ENCODE data around the gene P2RY12.

Gene P2RY12

DNA sequence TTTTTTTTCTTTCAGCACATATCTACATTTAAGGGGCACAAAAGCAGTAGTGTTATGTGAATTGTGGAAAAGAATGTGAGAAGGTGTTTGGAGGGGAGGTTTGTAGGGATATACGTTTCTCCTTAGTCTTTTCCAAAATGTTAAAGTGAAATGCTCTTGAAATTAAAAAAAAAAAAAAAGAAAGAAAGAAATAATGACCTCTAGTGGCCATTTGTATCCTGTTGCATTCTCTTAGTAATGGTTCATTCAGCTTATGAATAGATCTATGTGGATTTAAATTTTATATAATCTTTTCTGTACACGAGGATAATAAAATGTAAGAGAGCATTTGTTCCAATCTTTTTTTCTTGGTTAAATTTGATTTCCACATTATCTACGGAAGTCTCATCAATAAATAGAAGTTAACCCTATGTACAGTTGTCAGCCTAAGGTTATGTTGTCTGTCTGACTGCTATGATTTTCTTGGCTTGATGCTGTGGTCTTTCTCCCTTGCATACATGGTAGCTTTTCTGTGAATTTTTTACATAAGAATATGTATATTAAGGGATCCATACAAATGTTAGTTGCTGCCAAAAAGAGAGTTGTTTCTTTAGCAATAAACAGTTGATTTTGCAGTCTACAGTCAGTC is 56.9 kb downstream of the P2RY12 start:
- Mint-ChIP-seq H3K27ac (ENCODE audit: low read depth) (no peak overlapping the region), H3K4me1 (peaks cover 6% of the 10 kb centered on the region), H3K27me3 (peaks cover 36% of the 10 kb centered on the region), H3K9me3 (no peaks in the 10 kb centered on the region), H3K4me3 (no peak overlapping the region), H3K36me3 (ENCODE audit: insufficient read depth) (peaks cover 2% of the 10 kb centered on the region)
- ATAC-seq (replicated peaks; ENCODE audit: extremely low read depth, poor library complexity, severe bottlenecking) (no peak), DNase-seq (ENCODE audit: low spot score in 2 of 2) (no peak)

DNA sequence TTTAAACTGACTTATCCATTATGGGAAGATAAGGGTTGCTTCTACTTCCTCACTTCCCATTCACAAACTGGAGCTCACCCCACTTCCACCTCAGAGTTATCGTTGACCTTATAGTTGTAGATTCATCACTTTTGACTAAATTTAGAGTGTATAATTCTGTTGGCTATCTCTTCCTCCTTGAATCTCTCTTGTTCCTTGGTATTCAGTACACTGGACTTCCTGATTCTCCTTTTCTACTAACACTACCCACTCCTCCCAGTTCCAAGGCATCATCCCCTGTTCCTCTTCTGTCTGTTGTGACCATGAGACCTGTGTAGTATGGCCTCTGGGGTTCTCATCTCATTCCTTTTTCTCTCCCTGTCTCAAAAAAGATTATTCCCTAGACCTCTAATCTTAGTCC is 62.0 kb downstream of the P2RY12 start:
- Mint-ChIP-seq H3K36me3 (ENCODE audit: insufficient read depth) (no peaks in the 10 kb centered on the region), H3K27me3 (peaks cover 47% of the 10 kb centered on the region), H3K27ac (ENCODE audit: low read depth) (no peak overlapping the region), H3K4me3 (no peak overlapping the region), H3K9me3 (no peaks in the 10 kb centered on the region), H3K4me1 (no peaks in the 10 kb centered on the region)
- DNase-seq (ENCODE audit: low spot score in 2 of 2) (no peak), ATAC-seq (replicated peaks; ENCODE audit: extremely low read depth, poor library complexity, severe bottlenecking) (no peak)

DNA sequence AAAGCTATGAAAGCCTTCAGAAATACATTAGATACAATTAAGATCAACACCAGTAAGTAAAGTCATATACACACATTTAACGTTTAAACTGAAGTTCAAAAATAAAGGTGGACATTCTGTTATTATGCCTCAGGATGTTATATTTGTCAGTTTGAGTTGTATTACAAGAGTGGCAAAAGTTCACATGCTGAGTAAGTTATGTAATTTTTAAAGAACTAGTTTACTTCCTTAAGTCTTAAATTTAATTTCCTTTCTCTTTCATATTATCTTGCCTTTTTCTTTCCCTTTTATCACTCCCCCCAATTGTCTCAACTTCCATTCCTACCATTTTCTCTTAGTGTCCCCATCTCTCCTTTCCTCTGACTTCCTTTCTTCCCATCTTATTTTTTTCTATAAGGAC is 63.0 kb downstream of the P2RY12 start:
- H3K4me3 Mint-ChIP-seq = no peak overlapping the region
- no peaks in the 10 kb centered on the region for H3K4me1 Mint-ChIP-seq
- DNase-seq (ENCODE audit: low spot score in 2 of 2) (no peak), ATAC-seq (replicated peaks; ENCODE audit: extremely low read depth, poor library complexity, severe bottlenecking) (no peak)
- H3K27ac Mint-ChIP-seq (ENCODE audit: low read depth) = no peak overlapping the region
- no peaks in the 10 kb centered on the region for H3K36me3 Mint-ChIP-seq (ENCODE audit: insufficient read depth)
- H3K27me3 Mint-ChIP-seq = peaks cover 44% of the 10 kb centered on the region
- H3K9me3 Mint-ChIP-seq = no peaks in the 10 kb centered on the region

DNA sequence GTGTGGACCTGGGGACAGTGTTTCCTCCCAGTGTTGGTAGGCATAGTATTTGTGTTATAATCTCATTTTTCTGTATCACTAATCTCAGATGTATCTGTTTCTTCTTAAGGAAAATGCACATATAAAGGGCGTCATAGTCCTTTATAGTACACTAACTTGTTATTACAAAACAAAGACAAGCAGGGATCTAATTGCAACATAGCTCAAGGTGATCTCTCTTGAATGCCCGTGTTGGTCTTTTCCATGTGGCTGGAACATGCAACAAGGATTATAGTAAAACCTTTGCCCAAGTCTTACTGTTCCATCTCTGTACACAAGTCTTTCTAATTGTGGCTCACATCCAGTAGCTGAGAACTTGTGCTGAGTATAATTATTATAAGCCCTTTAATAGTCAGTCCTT is 64.4 kb downstream of the P2RY12 start:
- ATAC-seq (replicated peaks; ENCODE audit: extremely low read depth, poor library complexity, severe bottlenecking) (no peak), DNase-seq (ENCODE audit: low spot score in 2 of 2) (no peak)
- no peak overlapping the region for H3K4me3 Mint-ChIP-seq
- H3K27me3 Mint-ChIP-seq = peaks cover 36% of the 10 kb centered on the region
- H3K27ac Mint-ChIP-seq (ENCODE audit: low read depth) = no peak overlapping the region
- no peaks in the 10 kb centered on the region for H3K9me3 Mint-ChIP-seq
- H3K36me3 Mint-ChIP-seq (ENCODE audit: insufficient read depth) = no peaks in the 10 kb centered on the region
- H3K4me1 Mint-ChIP-seq = no peaks in the 10 kb centered on the region

DNA sequence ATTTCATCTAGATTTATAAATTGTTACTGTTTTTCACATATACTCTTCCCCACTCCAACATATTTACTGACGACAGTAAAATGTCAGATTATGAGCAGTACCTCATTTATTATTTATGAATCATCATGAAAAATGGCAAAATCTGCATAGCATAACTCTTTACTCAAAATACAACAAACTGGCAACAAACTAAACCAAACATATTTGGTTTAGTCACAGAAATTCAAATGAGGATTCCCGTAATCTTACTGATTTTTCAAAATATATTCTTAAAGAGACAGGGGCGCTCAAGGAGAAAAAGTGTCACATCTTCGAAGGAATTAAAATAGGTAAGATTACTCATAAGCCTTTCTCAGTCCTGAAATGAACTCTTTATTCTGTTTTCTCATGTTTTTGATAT is 64.9 kb downstream of the P2RY12 start:
- Mint-ChIP-seq H3K4me1 (no peaks in the 10 kb centered on the region), H3K27ac (ENCODE audit: low read depth) (no peak overlapping the region), H3K36me3 (ENCODE audit: insufficient read depth) (no peaks in the 10 kb centered on the region), H3K27me3 (peaks cover 36% of the 10 kb centered on the region), H3K9me3 (no peaks in the 10 kb centered on the region), H3K4me3 (no peak overlapping the region)
- ATAC-seq (replicated peaks; ENCODE audit: extremely low read depth, poor library complexity, severe bottlenecking) (no peak), DNase-seq (ENCODE audit: low spot score in 2 of 2) (no peak)

DNA sequence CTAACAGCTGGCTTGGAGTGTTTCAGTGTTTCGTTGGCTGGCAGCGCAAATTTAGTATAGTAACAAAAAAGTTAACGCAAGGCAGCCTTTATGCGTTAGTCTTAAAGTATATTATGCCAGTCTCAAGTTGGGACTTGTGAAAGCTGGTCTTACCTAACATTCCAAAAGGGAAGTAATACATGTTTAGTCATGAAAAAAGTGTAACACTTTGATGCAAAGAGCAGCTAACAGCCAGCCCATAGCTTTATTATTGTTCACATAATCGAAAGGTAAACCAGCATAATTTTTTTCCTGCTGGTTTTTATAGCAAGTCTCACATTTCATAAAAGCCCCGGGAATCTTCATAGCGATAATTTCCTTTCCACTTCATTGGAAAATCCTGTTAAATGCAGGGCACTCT is 65.6 kb downstream of the P2RY12 start:
- no peak for ATAC-seq (replicated peaks; ENCODE audit: extremely low read depth, poor library complexity, severe bottlenecking)
- Mint-ChIP-seq H3K4me3 (no peak overlapping the region), H3K27me3 (peaks cover 36% of the 10 kb centered on the region), H3K36me3 (ENCODE audit: insufficient read depth) (no peaks in the 10 kb centered on the region), H3K9me3 (no peaks in the 10 kb centered on the region), H3K27ac (ENCODE audit: low read depth) (no peak overlapping the region), H3K4me1 (no peaks in the 10 kb centered on the region)
- DNase-seq (ENCODE audit: low spot score in 2 of 2) = no peak

DNA sequence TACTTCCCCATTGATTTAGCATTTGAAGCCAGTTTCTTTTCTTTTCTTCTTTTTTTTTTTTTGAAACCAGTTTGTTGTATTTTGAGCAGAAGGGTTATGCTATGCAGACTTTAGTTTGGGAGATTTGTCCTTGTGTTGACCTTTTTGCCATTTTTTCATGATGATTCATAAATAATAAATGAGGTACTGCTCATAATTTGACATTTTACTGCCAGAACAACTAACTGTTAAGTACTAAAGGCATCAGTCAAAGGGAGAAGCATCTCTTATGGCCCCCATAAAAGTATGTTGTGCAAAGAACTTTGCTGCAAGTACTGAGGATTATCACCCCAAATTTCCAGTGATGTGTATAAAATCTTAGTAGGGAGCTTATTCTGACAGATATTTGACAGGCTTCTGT is 66.2 kb downstream of the P2RY12 start:
- Mint-ChIP-seq H3K4me3 (no peak overlapping the region), H3K27ac (ENCODE audit: low read depth) (no peak overlapping the region), H3K27me3 (peaks cover 34% of the 10 kb centered on the region), H3K4me1 (no peaks in the 10 kb centered on the region), H3K36me3 (ENCODE audit: insufficient read depth) (no peaks in the 10 kb centered on the region), H3K9me3 (no peaks in the 10 kb centered on the region)
- ATAC-seq (replicated peaks; ENCODE audit: extremely low read depth, poor library complexity, severe bottlenecking) = no peak
- no peak for DNase-seq (ENCODE audit: low spot score in 2 of 2)

DNA sequence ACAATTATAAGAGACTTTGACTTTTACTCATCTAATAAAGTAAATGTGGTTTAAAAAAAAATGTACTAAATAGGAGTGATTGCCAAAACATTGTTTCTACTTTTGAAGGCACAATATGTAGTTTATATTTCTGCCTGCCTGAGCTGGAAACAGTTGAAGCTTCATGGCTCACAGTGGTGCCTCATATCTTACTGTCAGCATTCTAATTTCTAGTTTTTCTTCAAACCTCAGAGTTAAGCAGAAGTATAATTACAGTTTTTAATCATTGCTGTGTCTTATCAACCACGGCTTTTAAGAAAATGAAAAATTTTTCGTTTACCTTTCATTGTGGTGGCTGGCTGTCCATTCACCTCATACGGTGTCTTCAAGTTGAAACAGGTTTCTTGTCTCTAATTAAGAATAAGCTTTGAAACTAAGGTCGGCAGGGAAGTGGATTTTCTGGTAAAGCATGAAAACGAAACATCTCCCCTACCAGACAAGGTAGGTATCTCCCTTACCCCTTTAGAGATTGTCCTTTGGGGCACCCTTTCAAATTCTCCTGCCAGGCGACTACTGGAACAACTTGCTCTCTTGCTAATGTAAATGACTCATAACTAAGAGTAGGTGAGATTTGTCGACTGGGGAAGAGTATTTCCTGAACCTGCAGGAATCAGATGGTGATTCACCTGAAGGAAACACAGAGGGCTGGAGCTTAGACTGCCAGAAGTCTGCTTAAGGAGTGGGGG is 68.1 kb downstream of the P2RY12 start, which contains the start of gene GPR87:
TSS of gene GPR87 (minus strand) at position 554 of the 725 bp plus-strand sequence. CDS start 16,720 bp downstream, outside the sequence.
- no peak for ATAC-seq (replicated peaks; ENCODE audit: extremely low read depth, poor library complexity, severe bottlenecking)

DNA sequence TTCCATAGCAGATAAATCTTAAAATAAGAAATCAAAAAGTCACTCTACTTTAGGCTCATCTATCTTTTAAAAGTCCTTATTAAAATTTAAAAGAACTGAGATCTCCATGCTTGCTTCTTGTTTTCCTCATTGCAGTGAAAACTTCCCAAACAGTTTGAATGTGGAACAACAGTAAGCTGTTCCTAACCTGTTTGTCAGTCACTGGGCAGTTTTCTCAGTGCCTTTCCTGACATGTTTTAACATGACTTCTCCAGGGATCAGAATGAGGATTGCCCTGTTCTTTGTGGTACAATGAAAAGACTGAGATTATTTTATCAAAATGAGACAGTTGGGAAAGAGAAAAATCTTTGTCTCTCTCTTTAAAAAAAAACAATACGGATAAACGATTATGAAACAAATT is 68.7 kb downstream of the P2RY12 start:
- ATAC-seq (replicated peaks; ENCODE audit: extremely low read depth, poor library complexity, severe bottlenecking) = no peak
- no peak overlapping the region for H3K27ac Mint-ChIP-seq (ENCODE audit: low read depth)
- DNase-seq (ENCODE audit: low spot score in 2 of 2) = no peak
- no peaks in the 10 kb centered on the region for H3K9me3 Mint-ChIP-seq
- H3K27me3 Mint-ChIP-seq = peaks cover 9% of the 10 kb centered on the region
- no peaks in the 10 kb centered on the region for H3K36me3 Mint-ChIP-seq (ENCODE audit: insufficient read depth)
- no peak overlapping the region for H3K4me3 Mint-ChIP-seq
- no peaks in the 10 kb centered on the region for H3K4me1 Mint-ChIP-seq

More for the DNA sequence above, 68.1 kb downstream of the P2RY12 start, which contains the start of gene GPR87:
- DNase-seq (ENCODE audit: low spot score in 2 of 2) = no peak
- no peak within 1 kb of the TSS for H3K4me3 Mint-ChIP-seq
- no peaks in the 10 kb centered on the region for H3K9me3 Mint-ChIP-seq
- no peaks in the 10 kb centered on the region for H3K36me3 Mint-ChIP-seq (ENCODE audit: insufficient read depth)
- no peaks in the 10 kb centered on the region for H3K4me1 Mint-ChIP-seq
- no peak within 1 kb of the TSS for H3K27ac Mint-ChIP-seq (ENCODE audit: low read depth)
- peaks cover 15% of the 10 kb centered on the region for H3K27me3 Mint-ChIP-seq

DNA sequence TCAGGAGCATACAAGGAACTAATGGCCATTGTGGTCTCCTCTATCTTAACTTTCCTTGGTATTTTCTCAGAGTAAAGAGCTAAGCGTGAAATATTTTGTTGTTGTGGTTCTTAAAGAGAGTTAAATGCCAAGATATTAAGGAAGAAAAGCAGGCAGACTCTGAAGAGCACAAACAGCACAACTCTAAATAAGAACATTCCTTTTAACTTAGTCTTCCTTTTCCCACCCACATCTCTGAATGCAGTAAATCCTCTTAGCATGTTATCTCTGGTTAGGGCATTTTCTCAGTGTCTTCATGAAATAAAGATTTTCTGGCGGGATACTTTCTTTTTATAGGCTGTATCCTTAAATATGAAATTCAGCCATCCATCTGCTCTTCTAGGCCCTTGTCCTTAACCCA is 69.4 kb downstream of the P2RY12 start:
- Mint-ChIP-seq H3K36me3 (ENCODE audit: insufficient read depth) (no peaks in the 10 kb centered on the region), H3K27me3 (peaks cover 2% of the 10 kb centered on the region), H3K9me3 (no peaks in the 10 kb centered on the region), H3K27ac (ENCODE audit: low read depth) (no peak overlapping the region), H3K4me3 (no peak overlapping the region), H3K4me1 (no peaks in the 10 kb centered on the region)
- DNase-seq (ENCODE audit: low spot score in 2 of 2) (no peak), ATAC-seq (replicated peaks; ENCODE audit: extremely low read depth, poor library complexity, severe bottlenecking) (no peak)

DNA sequence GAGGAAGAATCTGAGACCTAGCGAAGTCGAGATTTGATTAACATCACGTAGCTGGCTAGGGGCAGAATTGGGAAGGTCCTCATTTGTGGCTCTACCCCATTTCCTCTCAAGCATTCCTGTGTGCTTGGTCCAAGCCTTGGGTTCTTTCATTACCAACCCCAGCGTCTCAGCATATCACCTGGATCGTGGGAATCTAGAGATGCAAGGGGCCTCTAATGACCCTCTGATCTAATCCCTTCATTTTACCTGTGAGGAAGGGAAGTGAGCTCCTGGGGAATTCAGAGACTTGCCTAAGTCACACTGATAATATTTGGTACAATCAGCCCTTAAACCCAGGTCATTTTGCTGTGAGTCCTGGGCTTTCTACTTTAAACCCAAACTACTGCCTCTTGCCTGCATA is 70.0 kb downstream of the P2RY12 start:
- no peak for ATAC-seq (replicated peaks; ENCODE audit: extremely low read depth, poor library complexity, severe bottlenecking)
- H3K9me3 Mint-ChIP-seq = no peaks in the 10 kb centered on the region
- H3K4me1 Mint-ChIP-seq = no peaks in the 10 kb centered on the region
- no peak overlapping the region for H3K27ac Mint-ChIP-seq (ENCODE audit: low read depth)
- no peak for DNase-seq (ENCODE audit: low spot score in 2 of 2)
- no peaks in the 10 kb centered on the region for H3K27me3 Mint-ChIP-seq
- no peak overlapping the region for H3K4me3 Mint-ChIP-seq
- H3K36me3 Mint-ChIP-seq (ENCODE audit: insufficient read depth) = no peaks in the 10 kb centered on the region

DNA sequence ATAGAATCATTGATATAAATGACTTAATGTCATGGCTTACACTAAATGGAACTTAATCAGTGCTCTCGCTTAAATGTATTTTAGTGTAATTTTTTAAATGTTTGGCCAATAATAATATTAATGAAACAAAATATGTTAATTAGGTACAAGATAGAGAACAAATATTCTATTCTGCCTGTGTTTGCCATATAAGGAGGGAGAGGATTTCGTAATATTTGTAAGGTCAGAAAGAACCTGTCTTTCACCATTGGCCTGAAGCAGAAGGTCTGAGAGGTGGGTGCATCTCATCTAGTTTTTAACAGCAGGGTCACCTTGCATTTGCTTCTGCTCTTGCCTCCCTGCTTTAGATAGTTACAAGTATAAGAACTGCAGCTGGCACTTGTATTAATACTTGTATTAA is 70.4 kb downstream of the P2RY12 start:
- ATAC-seq (replicated peaks; ENCODE audit: extremely low read depth, poor library complexity, severe bottlenecking) (no peak), DNase-seq (ENCODE audit: low spot score in 2 of 2) (no peak)
- no peak overlapping the region for H3K27ac Mint-ChIP-seq (ENCODE audit: low read depth)
- no peaks in the 10 kb centered on the region for H3K27me3 Mint-ChIP-seq
- no peaks in the 10 kb centered on the region for H3K36me3 Mint-ChIP-seq (ENCODE audit: insufficient read depth)
- H3K4me3 Mint-ChIP-seq = no peak overlapping the region
- no peaks in the 10 kb centered on the region for H3K4me1 Mint-ChIP-seq
- H3K9me3 Mint-ChIP-seq = no peaks in the 10 kb centered on the region

DNA sequence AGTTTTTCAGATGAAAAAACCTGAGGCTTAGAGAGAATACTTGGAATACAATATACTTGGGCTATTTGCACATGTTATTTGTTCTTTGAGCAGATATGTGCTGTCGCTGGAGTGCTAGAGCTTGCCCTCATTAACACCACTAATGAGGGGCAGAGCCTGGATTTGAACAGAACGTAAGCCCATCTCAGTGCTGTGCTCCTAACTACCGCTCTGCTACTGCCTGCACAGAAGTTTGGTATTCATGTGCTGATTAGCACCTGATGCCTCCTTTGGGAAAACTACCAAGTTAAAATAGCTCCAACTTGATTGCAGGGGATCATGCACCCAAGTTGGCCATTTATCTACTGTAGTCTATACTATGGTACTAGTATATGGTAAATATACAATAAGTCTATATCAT is 71.6 kb downstream of the P2RY12 start:
- Mint-ChIP-seq H3K36me3 (ENCODE audit: insufficient read depth) (no peaks in the 10 kb centered on the region), H3K27me3 (no peaks in the 10 kb centered on the region), H3K9me3 (no peaks in the 10 kb centered on the region), H3K4me1 (no peaks in the 10 kb centered on the region), H3K4me3 (no peak overlapping the region), H3K27ac (ENCODE audit: low read depth) (no peak overlapping the region)
- DNase-seq (ENCODE audit: low spot score in 2 of 2) (no peak), ATAC-seq (replicated peaks; ENCODE audit: extremely low read depth, poor library complexity, severe bottlenecking) (no peak)
